SU-DHL-6 (cell line): ENCODE results near the gene PPDPF.

ENCODE experiments used
- CTCF ChIP-seq: fragments of 200-600 bp; sonication (generic); IDR thresholded peaks from one replicate; pipeline ENCODE4 v1.5.1; 2017; ENCODE audit warnings: antibody characterized with exemption, mild to moderate bottlenecking, low read length, moderate library complexity; ENCODE audit not compliant: insufficient read depth, poor library complexity, severe bottlenecking
- EZH2phosphoT487 ChIP-seq: fragments of 200-600 bp; sonication (generic), shearing (Covaris generic); conservative IDR thresholded peaks from 2 replicates; pipeline ENCODE4 v1.6.1; 2018; ENCODE audit warnings: mild to moderate bottlenecking, antibody characterized with exemption, low read length, moderate library complexity, mixed read lengths

- no peak for TF ChIP-seq CTCF
- TF ChIP-seq EZH2phosphoT487, result no peak
Measured at GRCh38 chr20:63504642-63505041, 15.9 kb upstream of the PPDPF start.
